Chondrocyte (in vitro differentiated cells): ENCODE results near the gene XIRP2. TPM values are rescaled to one million over a fixed set of nuclear protein-coding genes. Genes with fewer than 3 reads are reported as not detected.

Source experiments
- DNase-seq: peaks from one replicate; pipeline ENCODE4 v3.0.0; 2021; ENCODE audit warnings: mixed read lengths, low spot score
- H3K27ac Mint-ChIP-seq: one replicate; pipeline ENCODE4 v1.8.0; 2021; ENCODE audit warnings: mild to moderate bottlenecking, moderate library complexity, mixed read lengths; ENCODE audit not compliant: unreplicated experiment
- H3K27me3 Mint-ChIP-seq: 2 replicates; pipeline ENCODE4 v1.8.0; 2021; ENCODE audit warnings: low read depth, mixed read lengths
- H3K36me3 Mint-ChIP-seq: 2 replicates; pipeline ENCODE4 v1.8.0; 2021; ENCODE audit warnings: low read depth, mixed read lengths
- H3K4me1 Mint-ChIP-seq: 2 replicates; pipeline ENCODE4 v1.8.0; 2021; ENCODE audit warnings: low read depth, mild to moderate bottlenecking, mixed read lengths
- H3K4me3 Mint-ChIP-seq: one replicate; pipeline ENCODE4 v1.8.0; 2021; ENCODE audit warnings: mild to moderate bottlenecking, moderate library complexity, mixed read lengths; ENCODE audit not compliant: unreplicated experiment
- H3K9me3 Mint-ChIP-seq: 2 replicates; pipeline ENCODE4 v1.8.0; 2021; ENCODE audit warnings: low read depth, mixed read lengths
- CTCF ChIP-seq: fragments of 200-600 bp; sonication (generic); IDR thresholded peaks from 2 replicates; pipeline ENCODE4 v1.5.0; 2021; ENCODE audit warnings: antibody characterized with exemption, mild to moderate bottlenecking, moderate library complexity
- total RNA-seq: library from RNA; stranded (reverse); gene quantifications from 3 replicates; pipeline ENCODE4 v1.2.1, GENCODE V29; 2021

Gene XIRP2
- total RNA-seq, 1 donor from 2014 or later: not detected

GRCh38 chr2:167126165-167126564 lies 237.9 kb downstream of the XIRP2 start:
- Mint-ChIP-seq H3K9me3 (no peaks in the 10 kb centered on the region), H3K36me3 (no peaks in the 10 kb centered on the region), H3K27ac (no peak overlapping the region), H3K4me1 (peaks cover 4% of the 10 kb centered on the region), H3K4me3 (no peak overlapping the region), H3K27me3 (no peaks in the 10 kb centered on the region)
- no peak for DNase-seq
- TF ChIP-seq CTCF: no peak

DNA sequence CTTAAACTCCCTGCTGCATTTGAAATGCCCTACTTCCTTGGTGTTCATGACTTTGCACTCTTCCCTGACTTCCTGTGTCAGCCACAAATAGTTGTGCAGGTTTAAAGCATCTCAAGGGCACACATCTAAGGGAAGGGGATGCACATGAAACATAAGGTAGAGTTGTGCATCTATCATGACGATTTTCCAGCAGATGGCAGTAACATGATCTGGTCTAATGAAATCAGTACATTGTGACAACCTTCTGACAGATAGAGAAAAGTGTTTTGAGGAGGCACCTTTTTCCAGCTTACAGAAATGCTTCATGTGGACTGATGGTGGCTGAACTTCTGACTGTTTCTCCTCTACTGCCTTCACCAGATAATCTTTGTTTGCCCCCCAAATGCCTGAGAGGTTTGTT lies 238.9 kb downstream of the XIRP2 start:
- Mint-ChIP-seq H3K27ac (no peak overlapping the region), H3K4me3 (no peak overlapping the region)
- no peak for DNase-seq

DNA sequence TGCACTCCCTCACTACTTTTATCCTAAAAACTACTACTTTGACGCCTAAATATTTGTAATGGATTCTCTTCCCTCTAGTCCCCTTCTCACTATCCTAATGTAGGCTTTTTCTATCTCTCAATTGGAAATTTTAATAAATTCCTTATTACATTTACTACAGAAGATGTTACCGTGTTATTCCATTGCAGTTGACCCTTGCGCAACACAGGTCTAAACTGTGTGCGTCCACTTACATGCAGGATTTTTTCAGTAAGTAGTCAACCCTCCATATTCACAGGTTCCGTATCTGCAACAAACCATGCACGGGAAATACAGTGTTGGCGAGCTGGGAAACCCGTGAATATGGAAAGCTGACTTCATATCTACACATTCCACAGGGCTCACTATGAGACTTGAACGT lies 239.8 kb downstream of the XIRP2 start:
- Mint-ChIP-seq H3K9me3 (no peaks in the 10 kb centered on the region), H3K4me1 (peaks cover 4% of the 10 kb centered on the region), H3K36me3 (no peaks in the 10 kb centered on the region), H3K4me3 (no peak overlapping the region), H3K27me3 (no peaks in the 10 kb centered on the region), H3K27ac (no peak overlapping the region)
- no peak for DNase-seq
- TF ChIP-seq CTCF: no peak

More for the DNA sequence above, 238.9 kb downstream of the XIRP2 start:
- TF ChIP-seq CTCF: peak; percentile 74
- Mint-ChIP-seq H3K9me3 (no peaks in the 10 kb centered on the region), H3K27me3 (no peaks in the 10 kb centered on the region), H3K36me3 (no peaks in the 10 kb centered on the region), H3K4me1 (peaks cover 4% of the 10 kb centered on the region)

GRCh38 chr2:167132066-167132465 lies 243.8 kb downstream of the XIRP2 start:
- Mint-ChIP-seq H3K27ac (no peak overlapping the region), H3K4me1 (peaks cover 23% of the 10 kb centered on the region), H3K9me3 (no peaks in the 10 kb centered on the region), H3K4me3 (no peak overlapping the region), H3K27me3 (no peaks in the 10 kb centered on the region), H3K36me3 (no peaks in the 10 kb centered on the region)
- DNase-seq: no peak
- TF ChIP-seq CTCF: no peak

GRCh38 chr2:167132906-167133555 lies 244.8 kb downstream of the XIRP2 start:
- no peak for DNase-seq
- Mint-ChIP-seq H3K27me3 (no peaks in the 10 kb centered on the region), H3K36me3 (no peaks in the 10 kb centered on the region), H3K4me3 (no peak overlapping the region), H3K4me1 (peaks cover 23% of the 10 kb centered on the region), H3K27ac (no peak overlapping the region), H3K9me3 (no peaks in the 10 kb centered on the region)
- no peak for TF ChIP-seq CTCF
